Thyroid gland (tissue), 4 donors: ENCODE results near the gene CTNS.

Source experiments
- CTCF ChIP-seq, 6 experiments: fragments of 200-600 bp in 3 of 6; fragments of 450-650 bp in 3 of 6; sonication (generic) in 3 of 6; IDR thresholded peaks; one replicate each; pipeline ENCODE4 v1.5.1; 2016 to 2019; ENCODE audit warnings: antibody characterized with exemption in 6 of 6, mild to moderate bottlenecking in 2 of 6, inconsistent platforms in 1 of 6, moderate library complexity in 1 of 6
- POLR2A ChIP-seq, 2 donors: fragments of 450-650 bp; IDR thresholded peaks; one replicate each; pipeline ENCODE4 v1.6.1; 2017; ENCODE audit warnings: antibody characterized with exemption in 2 of 2, mild to moderate bottlenecking in 2 of 2, moderate library complexity in 1 of 2

- TF ChIP-seq CTCF (IDR thresholded peaks at IDR 0.05) (no peak), POLR2A (IDR thresholded peaks at IDR 0.05) (no peak)
Observed at GRCh38 chr17:3690094-3690715, 53.6 kb downstream of the CTNS start.
